Measurements from ENCODE around the gene SPAG6.

The SPAG6 gene

GRCh38 chr10:22338931-22339330 is 6.4 kb upstream of the SPAG6 start (continued):
- TF ChIP-seq TSHZ2 (CRISPR knock-in tag; IDR thresholded peaks at IDR 0.05) (no peak), TOX (CRISPR knock-in tag; IDR thresholded peaks at IDR 0.05; ENCODE audit: borderline replicate concordance) (no peak), POU6F1 (CRISPR knock-in tag; IDR thresholded peaks at IDR 0.05; ENCODE audit: borderline replicate concordance, low read depth) (no peak), BACH2 (CRISPR knock-in tag; IDR thresholded peaks at IDR 0.05; ENCODE audit: borderline replicate concordance) (no peak)

- ATAC-seq: peak; percentile 15
- TF ChIP-seq ZNF70 (CRISPR knock-in tag; IDR thresholded peaks at IDR 0.05) (no peak), GLIS3 (CRISPR knock-in tag; IDR thresholded peaks at IDR 0.05) (no peak), TSHZ2 (CRISPR knock-in tag; IDR thresholded peaks at IDR 0.05) (no peak), CSDC2 (CRISPR knock-in tag; IDR thresholded peaks at IDR 0.05) (no peak), CSRNP3 (CRISPR knock-in tag; IDR thresholded peaks at IDR 0.05) (no peak), ZNF8 (CRISPR knock-in tag; IDR thresholded peaks at IDR 0.05) (no peak), ARNTL (CRISPR knock-in tag; IDR thresholded peaks at IDR 0.05; ENCODE audit: borderline replicate concordance, low read depth) (no peak), CREB5 (CRISPR knock-in tag; IDR thresholded peaks at IDR 0.05; ENCODE audit: low read depth) (no peak), ESRRG (CRISPR knock-in tag; IDR thresholded peaks at IDR 0.05) (no peak)
Observed at GRCh38 chr10:22339761-22340328, 5.5 kb upstream of the SPAG6 start.

- peak; percentile 70 for ATAC-seq
- no peak for TF ChIP-seq ARNTL (CRISPR knock-in tag; IDR thresholded peaks at IDR 0.05; ENCODE audit: borderline replicate concordance, low read depth)
- TF ChIP-seq TSHZ2 (CRISPR knock-in tag; IDR thresholded peaks at IDR 0.05): no peak
- TF ChIP-seq PPARA (CRISPR knock-in tag; IDR thresholded peaks at IDR 0.05; ENCODE audit: borderline replicate concordance): no peak
- TF ChIP-seq OSR1 (CRISPR knock-in tag; IDR thresholded peaks at IDR 0.05): no peak
- no peak for TF ChIP-seq BACH2 (CRISPR knock-in tag; IDR thresholded peaks at IDR 0.05; ENCODE audit: borderline replicate concordance)
- TF ChIP-seq TOX (CRISPR knock-in tag; IDR thresholded peaks at IDR 0.05; ENCODE audit: borderline replicate concordance): no peak
- no peak for TF ChIP-seq PATZ1 (CRISPR knock-in tag; IDR thresholded peaks at IDR 0.05; ENCODE audit: borderline replicate concordance)
- no peak for TF ChIP-seq CSDC2 (CRISPR knock-in tag; IDR thresholded peaks at IDR 0.05)
- no peak for TF ChIP-seq ZFP3 (CRISPR knock-in tag; IDR thresholded peaks at IDR 0.05)
- no peak for TF ChIP-seq TCF4 (CRISPR knock-in tag; IDR thresholded peaks at IDR 0.05; ENCODE audit: borderline replicate concordance)
- TF ChIP-seq CREB5 (CRISPR knock-in tag; IDR thresholded peaks at IDR 0.05; ENCODE audit: low read depth): no peak
- no peak for TF ChIP-seq RARB (CRISPR knock-in tag; IDR thresholded peaks at IDR 0.05)
- TF ChIP-seq GLIS3 (CRISPR knock-in tag; IDR thresholded peaks at IDR 0.05): no peak
Observed at GRCh38 chr10:22340329-22341189, 4.7 kb upstream of the SPAG6 start.

Measured in SK-N-SH treated with all-trans-retinoic acid at 6 μM for 48 hours (cell line).